BLaER1 (cell line): ENCODE measurements around the gene FBXO10.
"Not testable (repeated sequence)": the region's sequence is repeated elsewhere in the genome, so short reads cannot be mapped to it uniquely, and the experiment has no call there.

Experiments used
- H3K27ac ChIP-seq: shearing (Covaris generic); formaldehyde crosslinking; 2 replicates; pipeline ENCODE4 v1.8.1; 2022
- H3K27me3 ChIP-seq: shearing (Covaris generic); formaldehyde crosslinking; 2 replicates; pipeline ENCODE4 v1.8.1; 2022
- H3K36me3 ChIP-seq: shearing (Covaris generic); formaldehyde crosslinking; 2 replicates; pipeline ENCODE4 v1.8.1; 2022
- H3K4me1 ChIP-seq: shearing (Covaris generic); formaldehyde crosslinking; 2 replicates; pipeline ENCODE4 v1.8.1; 2022
- H3K4me2 ChIP-seq: shearing (Covaris generic); formaldehyde crosslinking; 2 replicates; pipeline ENCODE4 v1.8.1; 2022
- H3K4me3 ChIP-seq: shearing (Covaris generic); formaldehyde crosslinking; 2 replicates; pipeline ENCODE4 v1.8.1; 2022
- H3K9ac ChIP-seq: shearing (Covaris generic); formaldehyde crosslinking; 2 replicates; pipeline ENCODE4 v1.8.1; 2022
- H3K9me3 ChIP-seq: shearing (Covaris generic); formaldehyde crosslinking; 2 replicates; pipeline ENCODE4 v1.8.1; 2022
- H4K20me1 ChIP-seq: shearing (Covaris generic); formaldehyde crosslinking; 2 replicates; pipeline ENCODE4 v1.8.1; 2022
- Cebpa-rat ChIP-seq: shearing (Covaris generic); IDR thresholded peaks from 2 replicates; pipeline ENCODE4 v1.8.1; 2022

FBXO10 gene

DNA sequence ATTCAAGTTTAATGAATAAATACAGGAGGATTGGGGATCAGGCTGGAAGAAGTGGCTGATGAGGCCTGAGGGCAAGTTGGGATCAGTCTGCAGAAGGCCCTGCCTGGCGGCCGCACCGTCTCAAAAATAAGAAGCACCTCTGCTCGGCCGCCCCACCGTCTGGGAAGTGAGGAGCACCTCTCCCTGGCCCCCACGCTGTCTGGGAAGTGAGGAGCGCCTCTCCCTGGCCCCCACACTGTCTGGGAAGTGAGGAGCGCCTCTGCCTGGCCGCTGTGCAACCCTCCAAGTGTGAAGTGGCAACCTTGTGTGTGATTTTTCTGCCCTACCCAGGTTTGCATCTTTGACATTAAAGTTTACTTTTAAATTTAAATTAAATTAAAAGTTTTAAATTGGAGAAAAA is 55.1 kb downstream of the FBXO10 start:
- Histone ChIP-seq H4K20me1 (no peaks in the 10 kb centered on the region), H3K4me3 (no peak overlapping the region), H3K36me3 (peaks cover 74% of the 10 kb centered on the region), H3K4me2 (no peak overlapping the region), H3K27me3 (no peaks in the 10 kb centered on the region), H3K9ac (no peak overlapping the region), H3K9me3 (no peaks in the 10 kb centered on the region), H3K27ac (no peak overlapping the region), H3K4me1 (no peaks in the 10 kb centered on the region)
- no peak for TF ChIP-seq Cebpa-rat

DNA sequence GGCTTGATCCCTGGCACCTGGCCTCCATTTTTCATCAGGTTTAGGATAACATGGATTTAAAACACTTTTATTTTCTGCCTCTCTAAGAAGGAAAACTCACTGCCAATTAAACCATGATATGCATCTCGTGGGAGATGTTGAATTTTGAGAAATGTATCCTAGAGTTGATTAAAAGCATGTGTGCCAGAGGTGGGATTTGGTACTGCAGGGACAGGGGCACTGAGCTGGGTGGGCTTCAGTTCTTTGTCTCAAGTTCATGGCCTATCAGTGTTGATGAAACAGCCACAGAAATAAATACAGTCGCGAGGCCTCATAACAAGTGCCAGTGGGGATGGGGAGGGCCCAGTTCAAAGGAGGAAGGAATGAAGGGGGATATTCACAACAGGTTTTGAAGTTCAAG is 55.5 kb downstream of the FBXO10 start:
- Histone ChIP-seq H3K9me3 (no peaks in the 10 kb centered on the region), H3K27ac (no peak overlapping the region), H3K4me3 (no peak overlapping the region), H3K36me3 (peaks cover 70% of the 10 kb centered on the region), H3K9ac (no peak overlapping the region), H3K4me2 (no peak overlapping the region), H4K20me1 (no peaks in the 10 kb centered on the region), H3K27me3 (no peaks in the 10 kb centered on the region), H3K4me1 (no peaks in the 10 kb centered on the region)
- TF ChIP-seq Cebpa-rat = no peak

DNA sequence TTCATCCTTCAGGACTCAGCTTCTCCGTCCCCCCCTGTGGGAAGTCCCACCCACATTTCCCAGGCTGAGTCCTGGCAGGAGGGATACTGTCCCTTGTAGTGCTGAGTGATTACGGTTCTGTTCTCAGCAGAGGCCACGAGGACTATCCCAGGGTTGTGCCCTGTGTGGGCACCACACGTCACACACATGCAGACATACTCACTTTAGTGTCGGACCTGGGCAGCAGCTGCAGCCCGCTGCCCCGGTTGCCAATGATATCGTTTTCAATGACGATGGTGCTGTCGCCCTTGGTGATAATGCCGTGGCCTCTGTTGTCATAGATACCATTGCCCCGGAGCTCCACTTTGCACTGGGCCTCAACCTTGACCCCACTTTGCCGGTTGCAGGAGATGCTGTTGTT is 58.3 kb downstream of the FBXO10 start:
- H3K4me1 ChIP-seq = no peaks in the 10 kb centered on the region
- H3K4me2 ChIP-seq = no peak overlapping the region
- H3K9ac ChIP-seq = no peak overlapping the region
- no peaks in the 10 kb centered on the region for H3K9me3 ChIP-seq
- H4K20me1 ChIP-seq = no peaks in the 10 kb centered on the region
- peaks cover 43% of the 10 kb centered on the region for H3K36me3 ChIP-seq
- no peak overlapping the region for H3K27ac ChIP-seq
- no peak overlapping the region for H3K4me3 ChIP-seq
- TF ChIP-seq Cebpa-rat = no peak
- no peaks in the 10 kb centered on the region for H3K27me3 ChIP-seq

DNA sequence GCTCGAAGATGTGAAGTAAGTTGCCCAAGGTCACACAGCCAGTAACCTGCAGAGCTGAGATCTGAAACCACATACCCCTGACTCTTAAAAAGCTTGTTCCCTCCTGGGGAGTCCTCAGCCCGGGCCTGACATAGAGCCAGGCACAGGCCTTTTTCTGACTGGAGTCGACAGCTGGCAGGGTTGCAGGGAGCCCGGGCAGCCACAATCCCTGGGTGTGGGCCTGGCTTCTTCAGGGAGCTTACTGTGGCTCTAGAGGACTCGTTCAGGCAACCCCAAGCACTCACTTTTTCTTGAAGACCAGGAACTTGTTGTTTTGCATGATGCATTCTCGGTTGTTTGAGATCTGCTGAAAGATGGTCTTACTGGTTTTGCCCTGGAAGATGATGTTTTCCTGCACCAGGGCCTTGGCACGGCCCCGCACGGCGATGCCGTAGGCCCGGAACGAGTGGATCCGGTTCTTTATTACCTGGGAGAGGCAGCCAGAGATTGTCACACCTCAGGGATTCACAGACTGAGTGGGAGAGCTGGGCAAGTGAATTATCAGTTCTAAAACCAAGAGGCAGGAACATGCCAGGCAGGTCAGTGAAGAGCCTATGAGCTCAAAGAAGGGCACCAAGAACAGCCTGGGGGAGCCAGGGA is 60.4 kb downstream of the FBXO10 start:
- Histone ChIP-seq H3K4me3 (no peak overlapping the region), H3K36me3 (peaks cover 30% of the 10 kb centered on the region), H3K9ac (no peak overlapping the region), H3K4me2 (no peak overlapping the region), H3K4me1 (peaks cover 5% of the 10 kb centered on the region; the same call in 1 of the 2 replicates), H3K27ac (no peak overlapping the region), H4K20me1 (no peaks in the 10 kb centered on the region), H3K27me3 (no peaks in the 10 kb centered on the region), H3K9me3 (no peaks in the 10 kb centered on the region)
- TF ChIP-seq Cebpa-rat = no peak

DNA sequence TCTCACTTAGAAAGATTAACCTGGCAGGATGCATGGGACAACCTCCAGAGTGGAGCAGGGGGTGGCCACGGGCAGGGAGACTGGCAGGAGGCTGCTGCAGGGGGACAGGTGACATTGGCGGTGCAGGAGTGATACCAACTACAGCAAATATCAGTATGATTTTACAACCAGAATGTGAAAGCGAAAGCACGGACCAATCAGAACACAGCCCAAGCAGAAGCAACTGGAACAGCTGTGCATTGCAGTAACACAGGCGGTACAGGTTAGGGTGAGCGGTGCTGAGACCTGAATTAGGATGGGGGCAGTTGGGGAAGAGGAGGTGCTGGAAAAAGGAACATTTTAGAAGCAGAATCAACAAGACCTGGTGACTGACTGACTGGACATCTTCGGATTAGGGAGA is 61.2 kb downstream of the FBXO10 start:
- Histone ChIP-seq H4K20me1 (no peaks in the 10 kb centered on the region), H3K4me2 (no peak overlapping the region), H3K36me3 (peaks cover 29% of the 10 kb centered on the region), H3K9me3 (no peaks in the 10 kb centered on the region), H3K27ac (no peak overlapping the region), H3K4me1 (peaks cover 5% of the 10 kb centered on the region; the same call in 1 of the 2 replicates), H3K9ac (no peak overlapping the region), H3K27me3 (no peaks in the 10 kb centered on the region), H3K4me3 (no peak overlapping the region)
- no peak for TF ChIP-seq Cebpa-rat

DNA sequence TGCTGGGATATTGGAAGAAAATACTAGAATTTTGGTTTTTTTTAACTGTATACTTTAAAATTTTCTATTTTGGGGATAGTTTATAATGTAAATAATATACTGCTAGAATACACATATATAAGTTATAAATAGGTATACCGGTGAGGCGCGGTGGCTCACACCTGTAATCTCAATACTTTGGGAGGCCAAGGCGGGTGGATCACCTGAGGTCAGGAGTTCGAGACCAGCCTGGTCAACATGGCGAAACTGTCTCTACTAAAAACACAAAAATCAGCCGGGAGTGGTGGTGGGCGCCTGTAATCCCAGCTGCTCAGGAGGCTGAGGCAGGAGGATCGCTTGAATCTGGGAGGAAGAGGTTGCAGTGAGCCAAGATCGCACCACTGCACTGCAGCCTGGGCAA is 61.8 kb downstream of the FBXO10 start:
- H3K4me3 ChIP-seq, H3K9me3 ChIP-seq, H4K20me1 ChIP-seq, H3K27ac ChIP-seq, H3K4me1 ChIP-seq, H3K4me2 ChIP-seq, H3K27me3 ChIP-seq, H3K9ac ChIP-seq: not testable (repeated sequence)
- peaks cover 31% of the 10 kb centered on the region for H3K36me3 ChIP-seq

DNA sequence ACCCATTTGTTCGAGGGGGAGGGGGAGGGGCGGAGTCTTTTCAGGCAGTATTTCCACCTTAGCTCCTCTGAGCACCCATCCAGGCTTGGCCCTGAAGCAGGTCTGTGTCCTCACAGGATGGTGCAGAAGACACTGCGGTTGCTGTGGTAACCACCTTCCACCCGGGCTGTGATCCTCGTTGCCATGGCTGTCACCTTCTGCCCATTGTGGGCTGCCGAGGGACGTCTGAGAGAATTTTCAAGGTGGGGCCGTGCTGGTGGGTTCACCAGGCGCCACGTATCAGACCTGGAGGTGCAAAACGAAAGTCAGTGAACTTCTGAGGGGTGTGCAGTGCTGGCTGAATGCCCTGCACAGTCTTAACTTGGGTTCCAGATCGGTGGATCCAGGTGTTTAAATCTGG is 63.7 kb downstream of the FBXO10 start:
- H3K9ac ChIP-seq = no peak overlapping the region
- no peaks in the 10 kb centered on the region for H3K27me3 ChIP-seq
- H3K9me3 ChIP-seq = no peaks in the 10 kb centered on the region
- H3K4me1 ChIP-seq = peaks cover 9% of the 10 kb centered on the region
- H3K36me3 ChIP-seq = peaks cover 37% of the 10 kb centered on the region
- no peak overlapping the region for H3K4me2 ChIP-seq
- H3K4me3 ChIP-seq = no peak overlapping the region
- TF ChIP-seq Cebpa-rat = no peak
- no peak overlapping the region for H3K27ac ChIP-seq
- H4K20me1 ChIP-seq = peaks cover 5% of the 10 kb centered on the region; the same call in 1 of the 2 replicates

DNA sequence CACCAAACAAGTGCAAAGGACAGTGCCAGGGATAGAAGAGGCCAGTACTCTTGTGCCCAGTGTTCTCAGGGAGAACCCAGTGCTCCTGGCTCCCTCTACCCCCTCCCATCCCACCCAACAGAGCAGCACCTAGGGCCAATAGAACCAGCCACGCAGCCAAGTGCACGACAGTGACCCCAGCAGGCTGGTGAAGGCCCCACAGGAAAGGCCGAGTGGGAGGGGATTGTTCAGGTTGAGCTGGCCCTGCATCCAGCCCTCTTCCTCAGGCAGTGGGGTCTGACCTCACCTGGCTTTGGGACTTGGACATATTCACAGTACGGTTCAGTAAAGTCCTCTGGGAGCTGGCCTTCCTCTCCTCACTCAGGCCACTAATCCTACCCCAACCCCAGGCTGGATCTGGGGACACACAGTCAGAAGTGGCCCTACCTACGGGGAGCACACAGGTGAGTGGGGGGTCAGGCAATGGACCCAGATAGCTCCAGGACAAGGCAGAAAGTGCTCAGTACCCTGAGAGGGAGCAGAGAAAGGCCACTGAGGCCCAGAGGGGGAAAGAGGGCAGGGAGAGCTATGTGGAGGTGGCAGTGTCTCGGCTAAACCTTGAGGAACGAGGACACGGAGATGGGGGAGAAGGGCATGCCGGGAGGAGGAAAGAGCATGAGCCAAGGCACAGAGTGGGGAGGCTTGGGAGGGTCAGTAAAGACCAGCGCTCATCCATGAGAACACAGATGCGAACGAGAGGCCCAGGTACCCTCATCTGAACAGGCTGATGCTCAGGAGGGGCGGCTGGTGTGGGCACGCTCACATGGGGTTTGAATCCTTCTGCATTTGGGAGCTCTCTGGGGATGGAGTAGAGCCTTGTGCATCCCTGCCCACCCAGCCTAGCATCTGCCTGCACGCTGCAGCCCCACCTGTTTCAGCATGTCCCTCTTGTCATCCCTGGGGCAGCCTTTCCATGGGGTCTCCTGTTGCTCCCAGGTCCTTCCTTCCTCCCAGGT is 64.9 kb downstream of the FBXO10 start:
- H3K36me3 ChIP-seq = peaks cover 48% of the 10 kb centered on the region
- no peak overlapping the region for H3K27ac ChIP-seq
- TF ChIP-seq Cebpa-rat = no peak
- H3K4me3 ChIP-seq = no peak overlapping the region
- H3K27me3 ChIP-seq = no peaks in the 10 kb centered on the region
- H3K4me2 ChIP-seq = no peak overlapping the region
- no peaks in the 10 kb centered on the region for H3K9me3 ChIP-seq
- H4K20me1 ChIP-seq = peaks cover 13% of the 10 kb centered on the region; the same call in 1 of the 2 replicates
- H3K4me1 ChIP-seq = peaks cover 14% of the 10 kb centered on the region
- H3K9ac ChIP-seq = no peak overlapping the region

DNA sequence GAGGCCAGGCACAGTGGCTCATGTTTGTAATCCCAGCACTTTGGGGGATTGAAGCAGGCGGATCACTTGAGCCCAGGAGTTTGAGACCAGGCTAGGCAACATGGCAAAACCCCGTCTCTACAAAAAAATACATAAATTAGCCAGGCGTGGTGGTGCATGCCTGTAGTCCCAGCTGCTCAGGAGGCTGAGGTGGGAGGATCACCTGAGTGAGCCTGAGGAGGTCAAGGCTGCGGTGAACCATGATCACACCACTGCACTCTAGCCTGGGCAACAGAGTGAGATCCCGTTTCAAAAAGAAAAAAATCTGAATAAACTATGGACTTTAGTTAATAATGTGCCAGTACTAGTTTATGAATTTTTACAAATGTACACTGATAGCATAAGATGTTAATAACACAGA is 66.1 kb downstream of the FBXO10 start:
- H3K4me3 ChIP-seq, H3K9me3 ChIP-seq, H3K9ac ChIP-seq, H3K4me2 ChIP-seq, H3K27me3 ChIP-seq, H3K27ac ChIP-seq: not testable (repeated sequence)
- peaks cover 14% of the 10 kb centered on the region for H3K4me1 ChIP-seq
- H4K20me1 ChIP-seq = peaks cover 20% of the 10 kb centered on the region
- peaks cover 60% of the 10 kb centered on the region for H3K36me3 ChIP-seq

DNA sequence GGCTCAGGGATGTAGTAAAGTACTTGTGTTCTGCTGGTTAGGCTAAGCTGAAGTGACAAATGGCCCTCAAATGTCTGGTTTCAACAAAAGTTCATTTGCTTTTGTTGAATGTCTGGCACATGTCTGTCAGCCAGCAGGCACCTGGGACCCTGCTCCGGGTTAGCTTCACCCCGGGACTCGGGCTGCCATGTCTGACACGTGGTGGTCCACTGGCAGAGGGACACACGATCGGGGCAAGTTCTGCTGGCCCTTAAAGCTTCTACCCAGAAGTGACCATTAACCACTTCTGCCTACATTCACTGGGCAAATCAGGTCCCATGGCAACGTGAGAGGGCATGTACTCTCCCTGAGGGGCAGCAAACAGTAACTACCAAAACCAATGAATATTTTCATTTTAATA is 66.6 kb downstream of the FBXO10 start:
- H3K9ac ChIP-seq = no peak overlapping the region
- peaks cover 20% of the 10 kb centered on the region for H4K20me1 ChIP-seq
- peaks cover 14% of the 10 kb centered on the region for H3K4me1 ChIP-seq
- H3K27me3 ChIP-seq = no peaks in the 10 kb centered on the region
- H3K36me3 ChIP-seq = peaks cover 65% of the 10 kb centered on the region
- H3K9me3 ChIP-seq = no peaks in the 10 kb centered on the region
- no peak overlapping the region for H3K27ac ChIP-seq
- H3K4me3 ChIP-seq = no peak overlapping the region
- H3K4me2 ChIP-seq = no peak overlapping the region
- no peak for TF ChIP-seq Cebpa-rat
